AG09319 (cell line): ENCODE measurements around the gene AP2M1.

Source experiments
- DNase-seq: peaks from one replicate; pipeline ENCODE4 v3.0.0-alpha.2; 2010; ENCODE audit warnings: low read depth; ENCODE audit errors: extremely low read depth
- TF ChIP-seq, protein P1 (sequence below): IDR thresholded peaks from 2 replicates; pipeline ENCODE4 v1.5.1; 2011; ENCODE audit warnings: low read depth, mild to moderate bottlenecking, inconsistent platforms, low read length, moderate library complexity

AP2M1 gene

DNA sequence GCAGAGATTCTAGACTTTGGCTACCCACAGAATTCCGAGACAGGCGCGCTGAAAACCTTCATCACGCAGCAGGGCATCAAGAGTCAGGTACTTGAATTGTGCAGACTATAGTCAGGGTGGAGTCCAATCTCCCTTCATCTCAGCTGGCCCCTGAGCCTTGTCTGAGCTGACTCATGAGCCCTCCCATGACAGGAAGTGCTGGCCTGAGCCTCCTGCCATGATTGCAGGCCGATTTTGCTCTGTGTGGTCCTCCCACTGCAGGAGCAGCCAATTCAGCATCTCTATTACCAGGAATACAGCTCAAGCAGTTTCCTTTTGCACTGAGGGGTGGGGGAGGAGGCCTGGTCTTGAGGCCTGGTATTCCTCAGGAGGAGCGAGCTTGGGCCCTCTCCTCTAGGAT lies 5.5 kb downstream of the AP2M1 start:
- no peak for DNase-seq
- TF ChIP-seq, protein P1, sequence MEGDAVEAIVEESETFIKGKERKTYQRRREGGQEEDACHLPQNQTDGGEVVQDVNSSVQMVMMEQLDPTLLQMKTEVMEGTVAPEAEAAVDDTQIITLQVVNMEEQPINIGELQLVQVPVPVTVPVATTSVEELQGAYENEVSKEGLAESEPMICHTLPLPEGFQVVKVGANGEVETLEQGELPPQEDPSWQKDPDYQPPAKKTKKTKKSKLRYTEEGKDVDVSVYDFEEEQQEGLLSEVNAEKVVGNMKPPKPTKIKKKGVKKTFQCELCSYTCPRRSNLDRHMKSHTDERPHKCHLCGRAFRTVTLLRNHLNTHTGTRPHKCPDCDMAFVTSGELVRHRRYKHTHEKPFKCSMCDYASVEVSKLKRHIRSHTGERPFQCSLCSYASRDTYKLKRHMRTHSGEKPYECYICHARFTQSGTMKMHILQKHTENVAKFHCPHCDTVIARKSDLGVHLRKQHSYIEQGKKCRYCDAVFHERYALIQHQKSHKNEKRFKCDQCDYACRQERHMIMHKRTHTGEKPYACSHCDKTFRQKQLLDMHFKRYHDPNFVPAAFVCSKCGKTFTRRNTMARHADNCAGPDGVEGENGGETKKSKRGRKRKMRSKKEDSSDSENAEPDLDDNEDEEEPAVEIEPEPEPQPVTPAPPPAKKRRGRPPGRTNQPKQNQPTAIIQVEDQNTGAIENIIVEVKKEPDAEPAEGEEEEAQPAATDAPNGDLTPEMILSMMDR, result no peak

DNA sequence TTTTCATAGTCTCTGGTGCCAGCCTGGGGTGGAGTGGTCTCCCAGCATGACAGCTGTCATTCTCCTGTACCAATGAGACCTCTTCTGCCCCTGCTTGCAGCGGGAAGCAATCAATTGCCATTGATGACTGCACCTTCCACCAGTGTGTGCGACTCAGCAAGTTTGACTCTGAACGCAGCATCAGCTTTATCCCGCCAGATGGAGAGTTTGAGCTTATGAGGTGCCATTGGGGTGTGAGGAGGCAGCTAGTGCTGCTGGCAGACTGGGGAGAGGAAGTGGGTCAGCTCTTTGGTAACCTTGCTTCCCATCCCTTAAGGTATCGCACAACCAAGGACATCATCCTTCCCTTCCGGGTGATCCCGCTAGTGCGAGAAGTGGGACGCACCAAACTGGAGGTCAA lies 6.9 kb downstream of the AP2M1 start:
- DNase-seq, result no peak
- TF ChIP-seq, protein P1, result no peak

DNA sequence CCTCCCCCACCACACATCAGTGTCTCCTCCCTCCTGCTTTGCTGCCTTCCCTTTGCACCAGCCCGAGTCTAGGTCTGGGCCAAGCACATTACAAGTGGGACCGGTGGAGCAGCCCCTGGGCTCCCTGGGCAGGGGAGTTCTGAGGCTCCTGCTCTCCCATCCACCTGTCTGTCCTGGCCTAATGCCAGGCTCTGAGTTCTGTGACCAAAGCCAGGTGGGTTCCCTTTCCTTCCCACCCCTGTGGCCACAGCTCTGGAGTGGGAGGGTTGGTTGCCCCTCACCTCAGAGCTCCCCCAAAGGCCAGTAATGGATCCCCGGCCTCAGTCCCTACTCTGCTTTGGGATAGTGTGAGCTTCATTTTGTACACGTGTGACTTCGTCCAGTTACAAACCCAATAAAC lies 9.0 kb downstream of the AP2M1 start:
- no peak for DNase-seq
- TF ChIP-seq, protein P1, result no peak

DNA sequence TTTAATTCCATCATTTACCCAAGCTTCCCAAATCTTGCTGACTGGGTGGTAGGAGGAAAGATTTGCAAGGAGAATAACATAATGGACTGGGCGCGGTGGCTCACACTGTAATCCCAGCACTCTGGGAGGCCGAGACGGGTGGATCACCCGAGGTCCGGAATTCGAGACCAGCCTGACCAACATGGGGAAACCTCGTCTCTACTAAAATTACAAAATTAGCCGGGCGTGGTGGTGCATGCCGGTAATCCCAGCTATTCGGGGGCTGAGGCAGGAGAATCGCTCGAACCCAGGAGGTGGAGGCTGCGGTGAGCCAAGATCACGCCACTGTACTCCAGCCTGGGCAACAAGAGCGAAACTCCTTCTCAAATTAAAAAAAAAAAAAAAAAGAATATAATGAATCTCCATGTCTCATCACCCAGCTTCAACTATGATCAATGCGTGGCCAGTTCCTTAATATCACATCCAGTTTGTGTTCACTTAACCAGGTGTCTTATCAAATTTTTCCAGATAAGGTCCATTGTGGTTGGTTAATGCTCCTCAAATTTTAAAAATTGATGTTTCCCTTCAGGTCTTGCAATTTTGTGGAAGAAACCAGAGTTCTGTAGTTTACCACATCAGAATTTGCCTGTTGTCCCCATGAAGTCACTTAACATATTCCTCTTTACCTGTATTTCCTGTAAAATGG lies 10.0 kb downstream of the AP2M1 start:
- TF ChIP-seq, protein P1, result no peak
- DNase-seq, result no peak

DNA sequence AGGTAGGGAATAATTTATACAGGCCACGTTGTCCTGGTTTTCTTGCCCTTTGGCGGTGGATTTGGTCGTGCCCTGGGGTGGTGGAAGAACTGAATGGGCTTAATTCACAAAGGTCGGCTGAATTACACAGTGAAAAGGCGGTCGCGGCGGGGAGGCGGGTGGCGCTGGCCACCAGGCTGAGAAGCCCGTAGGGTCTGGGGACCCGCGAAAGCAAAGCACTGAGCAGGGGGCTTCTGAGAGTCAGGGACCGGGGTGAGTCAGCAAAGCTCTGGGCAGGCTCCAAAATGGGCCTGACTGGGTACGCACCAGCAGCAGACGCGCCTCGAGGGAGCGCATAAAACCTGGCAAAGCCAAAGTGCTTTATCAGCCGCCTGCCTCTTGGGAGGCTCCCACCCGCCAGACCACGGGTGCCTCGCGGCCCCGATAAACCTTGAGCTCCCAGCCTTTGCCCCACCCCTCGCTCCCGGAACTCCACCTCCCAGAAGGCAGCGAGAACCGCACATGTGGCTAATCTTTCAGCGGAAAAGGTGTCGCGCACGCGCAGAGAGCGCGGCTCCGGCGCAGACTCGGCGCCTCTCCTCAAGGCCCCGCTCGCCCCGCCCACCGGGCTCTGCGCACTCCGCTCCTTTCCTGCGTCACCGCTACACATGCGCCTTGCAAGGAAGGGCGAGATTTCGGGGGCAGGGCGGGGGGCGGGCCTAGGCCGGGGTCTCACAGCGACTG lies 11.0 kb downstream of the AP2M1 start:
- TF ChIP-seq, protein P1, result no peak
- peak; percentile 98 for DNase-seq

DNA sequence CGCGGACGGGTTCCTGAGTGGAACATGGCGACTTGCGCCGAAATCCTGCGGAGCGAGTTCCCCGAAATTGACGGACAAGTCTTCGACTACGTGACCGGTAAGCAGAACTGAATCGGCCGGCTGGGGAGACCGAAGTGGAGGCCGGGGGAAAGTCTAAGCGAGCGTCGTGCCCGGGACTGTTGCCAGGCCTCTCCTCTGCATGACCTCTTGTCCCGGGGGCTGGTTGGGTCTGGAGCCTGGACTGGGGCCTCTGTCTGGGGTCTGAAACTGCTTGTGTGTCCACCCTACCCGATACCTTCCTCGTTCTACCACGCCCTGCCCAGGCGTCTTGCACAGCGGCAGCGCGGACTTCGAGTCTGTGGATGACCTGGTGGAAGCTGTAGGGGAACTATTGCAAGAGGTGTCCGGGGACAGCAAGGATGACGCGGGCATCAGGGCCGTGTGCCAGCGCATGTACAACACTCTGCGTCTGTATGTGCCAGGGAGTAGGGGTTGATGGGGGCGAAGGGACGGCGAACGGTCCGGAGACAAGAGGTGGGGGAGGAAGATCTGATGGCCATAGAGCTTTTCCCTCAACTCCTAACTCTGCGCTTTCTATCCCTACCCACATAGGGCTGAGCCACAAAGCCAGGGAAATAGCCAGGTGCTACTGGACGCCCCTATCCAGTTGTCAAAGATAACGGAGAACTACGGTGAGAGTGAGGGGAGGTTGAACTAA lies 11.7 kb downstream of the AP2M1 start, which contains the start of gene ABCF3:
Gene ABCF3 (plus strand): TSS at position 16 of the 718 bp plus-strand sequence. CDS start 9 bp downstream, at position 25.
- TF ChIP-seq, protein P1, result no peak
- DNase-seq, result no peak

DNA sequence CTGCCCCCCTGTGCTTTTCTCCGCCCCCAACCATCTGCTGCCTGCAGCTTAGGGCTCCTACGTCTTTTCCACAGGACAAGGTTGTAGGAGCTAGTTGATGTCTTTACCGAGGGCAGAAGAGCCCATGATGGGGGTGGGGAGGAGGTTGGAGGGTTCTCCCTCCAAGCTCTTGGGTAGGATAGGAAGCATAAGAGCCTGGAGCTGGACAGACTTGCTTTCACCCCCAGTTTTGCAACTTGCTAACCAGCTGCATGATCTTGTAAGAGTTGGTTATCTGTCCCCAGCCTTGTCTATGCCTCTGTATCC lies 12.2 kb downstream of the AP2M1 start:
- no peak for DNase-seq
- TF ChIP-seq, protein P1, result no peak
